ENCODE measurements around the gene SYNE2.

DNA sequence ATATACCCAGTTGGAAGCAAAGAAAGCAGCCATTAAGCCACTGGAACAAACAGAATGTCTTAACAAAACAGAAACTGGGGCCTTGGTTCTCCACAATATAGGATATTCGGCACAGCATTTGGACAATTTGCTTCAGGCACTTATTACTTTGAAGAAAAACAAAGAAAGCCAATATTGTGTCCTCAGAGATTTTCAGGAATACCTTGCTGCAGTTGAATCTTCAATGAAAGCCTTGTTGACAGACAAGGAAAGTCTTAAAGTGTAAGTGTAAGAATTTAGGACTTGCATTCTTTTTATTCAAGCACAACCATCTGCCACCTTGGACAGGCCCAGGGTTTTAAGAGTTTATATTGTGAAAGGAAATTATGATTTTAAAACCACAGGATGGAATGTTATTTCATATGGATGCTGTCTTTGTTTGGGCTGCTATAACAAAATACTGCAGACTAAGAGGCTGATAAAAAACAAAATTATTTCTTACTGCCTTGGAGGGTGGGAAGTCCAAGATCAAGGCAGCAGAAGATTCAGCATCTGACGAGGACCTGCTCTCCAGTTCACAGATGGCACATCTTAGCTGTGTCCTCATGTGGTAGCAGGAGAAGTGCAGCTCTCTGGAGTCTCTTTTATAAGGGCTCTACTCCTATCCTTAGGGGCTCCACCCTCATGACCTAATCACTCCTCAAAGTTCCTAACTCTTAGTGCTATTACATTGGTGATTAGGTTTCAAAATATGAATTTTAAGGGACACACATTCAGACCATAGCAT is 197.0 kb downstream of the SYNE2 start:
- TF ChIP-seq, protein P1, sequence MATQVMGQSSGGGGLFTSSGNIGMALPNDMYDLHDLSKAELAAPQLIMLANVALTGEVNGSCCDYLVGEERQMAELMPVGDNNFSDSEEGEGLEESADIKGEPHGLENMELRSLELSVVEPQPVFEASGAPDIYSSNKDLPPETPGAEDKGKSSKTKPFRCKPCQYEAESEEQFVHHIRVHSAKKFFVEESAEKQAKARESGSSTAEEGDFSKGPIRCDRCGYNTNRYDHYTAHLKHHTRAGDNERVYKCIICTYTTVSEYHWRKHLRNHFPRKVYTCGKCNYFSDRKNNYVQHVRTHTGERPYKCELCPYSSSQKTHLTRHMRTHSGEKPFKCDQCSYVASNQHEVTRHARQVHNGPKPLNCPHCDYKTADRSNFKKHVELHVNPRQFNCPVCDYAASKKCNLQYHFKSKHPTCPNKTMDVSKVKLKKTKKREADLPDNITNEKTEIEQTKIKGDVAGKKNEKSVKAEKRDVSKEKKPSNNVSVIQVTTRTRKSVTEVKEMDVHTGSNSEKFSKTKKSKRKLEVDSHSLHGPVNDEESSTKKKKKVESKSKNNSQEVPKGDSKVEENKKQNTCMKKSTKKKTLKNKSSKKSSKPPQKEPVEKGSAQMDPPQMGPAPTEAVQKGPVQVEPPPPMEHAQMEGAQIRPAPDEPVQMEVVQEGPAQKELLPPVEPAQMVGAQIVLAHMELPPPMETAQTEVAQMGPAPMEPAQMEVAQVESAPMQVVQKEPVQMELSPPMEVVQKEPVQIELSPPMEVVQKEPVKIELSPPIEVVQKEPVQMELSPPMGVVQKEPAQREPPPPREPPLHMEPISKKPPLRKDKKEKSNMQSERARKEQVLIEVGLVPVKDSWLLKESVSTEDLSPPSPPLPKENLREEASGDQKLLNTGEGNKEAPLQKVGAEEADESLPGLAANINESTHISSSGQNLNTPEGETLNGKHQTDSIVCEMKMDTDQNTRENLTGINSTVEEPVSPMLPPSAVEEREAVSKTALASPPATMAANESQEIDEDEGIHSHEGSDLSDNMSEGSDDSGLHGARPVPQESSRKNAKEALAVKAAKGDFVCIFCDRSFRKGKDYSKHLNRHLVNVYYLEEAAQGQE (IDR thresholded peaks at IDR 0.05; ENCODE audit: low read depth) = no peak
- TF ChIP-seq FOXM1 (IDR thresholded peaks at IDR 0.05; ENCODE audit: borderline replicate concordance, low read depth) (no peak), EP300 (IDR thresholded peaks at IDR 0.05; ENCODE audit: borderline replicate concordance) (no peak)

Measured in Ishikawa (cell line).